ENCODE measurements around the gene ZNF606. TPM values are rescaled to one million over a fixed set of nuclear protein-coding genes. Genes with fewer than 3 reads are reported as not detected.

The ZNF606 gene
- total and polyA plus RNA-seq, 2 experiments from 2014 or later = 13.6 to 55.6 TPM

DNA sequence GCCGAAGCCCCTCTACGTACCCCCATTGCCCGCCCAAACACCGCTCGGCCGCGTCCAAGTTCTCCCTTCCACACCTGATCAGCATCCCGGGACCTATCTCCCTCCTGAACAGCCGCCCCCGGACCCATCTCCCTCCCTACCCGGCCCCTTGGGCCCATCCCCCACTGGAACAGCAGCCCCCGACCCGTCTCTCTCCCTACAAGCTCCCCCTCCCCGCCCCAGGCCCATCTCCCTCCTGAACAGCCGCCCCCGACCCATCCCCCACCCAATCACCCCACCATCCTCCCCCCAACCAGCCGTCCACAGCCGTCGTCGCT, 31.8 kb upstream of the ZNF606 start:
- H3K27me3 ChIP-seq (ENCODE audit: insufficient read depth) = no peaks in the 10 kb centered on the region
- no peaks in the 10 kb centered on the region for H3K79me2 ChIP-seq (replicated peaks; ENCODE audit: insufficient read depth)
- no peak overlapping the region for H3K27ac ChIP-seq (ENCODE audit: low read depth)
- TF ChIP-seq, protein P1, sequence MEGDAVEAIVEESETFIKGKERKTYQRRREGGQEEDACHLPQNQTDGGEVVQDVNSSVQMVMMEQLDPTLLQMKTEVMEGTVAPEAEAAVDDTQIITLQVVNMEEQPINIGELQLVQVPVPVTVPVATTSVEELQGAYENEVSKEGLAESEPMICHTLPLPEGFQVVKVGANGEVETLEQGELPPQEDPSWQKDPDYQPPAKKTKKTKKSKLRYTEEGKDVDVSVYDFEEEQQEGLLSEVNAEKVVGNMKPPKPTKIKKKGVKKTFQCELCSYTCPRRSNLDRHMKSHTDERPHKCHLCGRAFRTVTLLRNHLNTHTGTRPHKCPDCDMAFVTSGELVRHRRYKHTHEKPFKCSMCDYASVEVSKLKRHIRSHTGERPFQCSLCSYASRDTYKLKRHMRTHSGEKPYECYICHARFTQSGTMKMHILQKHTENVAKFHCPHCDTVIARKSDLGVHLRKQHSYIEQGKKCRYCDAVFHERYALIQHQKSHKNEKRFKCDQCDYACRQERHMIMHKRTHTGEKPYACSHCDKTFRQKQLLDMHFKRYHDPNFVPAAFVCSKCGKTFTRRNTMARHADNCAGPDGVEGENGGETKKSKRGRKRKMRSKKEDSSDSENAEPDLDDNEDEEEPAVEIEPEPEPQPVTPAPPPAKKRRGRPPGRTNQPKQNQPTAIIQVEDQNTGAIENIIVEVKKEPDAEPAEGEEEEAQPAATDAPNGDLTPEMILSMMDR (conservative IDR thresholded peaks at IDR 0.05; ENCODE audit: low read depth in 2 of 2) = no peak
- TF ChIP-seq, protein P2, sequence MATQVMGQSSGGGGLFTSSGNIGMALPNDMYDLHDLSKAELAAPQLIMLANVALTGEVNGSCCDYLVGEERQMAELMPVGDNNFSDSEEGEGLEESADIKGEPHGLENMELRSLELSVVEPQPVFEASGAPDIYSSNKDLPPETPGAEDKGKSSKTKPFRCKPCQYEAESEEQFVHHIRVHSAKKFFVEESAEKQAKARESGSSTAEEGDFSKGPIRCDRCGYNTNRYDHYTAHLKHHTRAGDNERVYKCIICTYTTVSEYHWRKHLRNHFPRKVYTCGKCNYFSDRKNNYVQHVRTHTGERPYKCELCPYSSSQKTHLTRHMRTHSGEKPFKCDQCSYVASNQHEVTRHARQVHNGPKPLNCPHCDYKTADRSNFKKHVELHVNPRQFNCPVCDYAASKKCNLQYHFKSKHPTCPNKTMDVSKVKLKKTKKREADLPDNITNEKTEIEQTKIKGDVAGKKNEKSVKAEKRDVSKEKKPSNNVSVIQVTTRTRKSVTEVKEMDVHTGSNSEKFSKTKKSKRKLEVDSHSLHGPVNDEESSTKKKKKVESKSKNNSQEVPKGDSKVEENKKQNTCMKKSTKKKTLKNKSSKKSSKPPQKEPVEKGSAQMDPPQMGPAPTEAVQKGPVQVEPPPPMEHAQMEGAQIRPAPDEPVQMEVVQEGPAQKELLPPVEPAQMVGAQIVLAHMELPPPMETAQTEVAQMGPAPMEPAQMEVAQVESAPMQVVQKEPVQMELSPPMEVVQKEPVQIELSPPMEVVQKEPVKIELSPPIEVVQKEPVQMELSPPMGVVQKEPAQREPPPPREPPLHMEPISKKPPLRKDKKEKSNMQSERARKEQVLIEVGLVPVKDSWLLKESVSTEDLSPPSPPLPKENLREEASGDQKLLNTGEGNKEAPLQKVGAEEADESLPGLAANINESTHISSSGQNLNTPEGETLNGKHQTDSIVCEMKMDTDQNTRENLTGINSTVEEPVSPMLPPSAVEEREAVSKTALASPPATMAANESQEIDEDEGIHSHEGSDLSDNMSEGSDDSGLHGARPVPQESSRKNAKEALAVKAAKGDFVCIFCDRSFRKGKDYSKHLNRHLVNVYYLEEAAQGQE (IDR thresholded peaks at IDR 0.05; ENCODE audit: unreplicated experiment) = no peak
- TF ChIP-seq, protein P3, sequence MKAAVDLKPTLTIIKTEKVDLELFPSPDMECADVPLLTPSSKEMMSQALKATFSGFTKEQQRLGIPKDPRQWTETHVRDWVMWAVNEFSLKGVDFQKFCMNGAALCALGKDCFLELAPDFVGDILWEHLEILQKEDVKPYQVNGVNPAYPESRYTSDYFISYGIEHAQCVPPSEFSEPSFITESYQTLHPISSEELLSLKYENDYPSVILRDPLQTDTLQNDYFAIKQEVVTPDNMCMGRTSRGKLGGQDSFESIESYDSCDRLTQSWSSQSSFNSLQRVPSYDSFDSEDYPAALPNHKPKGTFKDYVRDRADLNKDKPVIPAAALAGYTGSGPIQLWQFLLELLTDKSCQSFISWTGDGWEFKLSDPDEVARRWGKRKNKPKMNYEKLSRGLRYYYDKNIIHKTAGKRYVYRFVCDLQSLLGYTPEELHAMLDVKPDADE (IDR thresholded peaks at IDR 0.05) = no peak
- TF ChIP-seq EZH2 (IDR thresholded peaks at IDR 0.05; ENCODE audit: low read depth, unreplicated experiment) (no peak), CREB1 (CRISPR knock-in tag; IDR thresholded peaks at IDR 0.05; ENCODE audit: low read depth) (no peak), ZNF331 (CRISPR knock-in tag; IDR thresholded peaks at IDR 0.05; ENCODE audit: low read depth) (no peak), JUNB (IDR thresholded peaks at IDR 0.05; ENCODE audit: unreplicated experiment) (no peak), ZNF114 (CRISPR knock-in tag; IDR thresholded peaks at IDR 0.05) (no peak), STAT1 (IDR thresholded peaks at IDR 0.05; ENCODE audit: unreplicated experiment) (no peak), NANOG (IDR thresholded peaks at IDR 0.05; ENCODE audit: borderline replicate concordance) (no peak), EZH2phosphoT487 (IDR thresholded peaks at IDR 0.05; ENCODE audit: unreplicated experiment) (no peak), POLR2AphosphoS5 (IDR thresholded peaks at IDR 0.05; ENCODE audit: low read depth) (no peak)
- TF ChIP-seq, protein P4, sequence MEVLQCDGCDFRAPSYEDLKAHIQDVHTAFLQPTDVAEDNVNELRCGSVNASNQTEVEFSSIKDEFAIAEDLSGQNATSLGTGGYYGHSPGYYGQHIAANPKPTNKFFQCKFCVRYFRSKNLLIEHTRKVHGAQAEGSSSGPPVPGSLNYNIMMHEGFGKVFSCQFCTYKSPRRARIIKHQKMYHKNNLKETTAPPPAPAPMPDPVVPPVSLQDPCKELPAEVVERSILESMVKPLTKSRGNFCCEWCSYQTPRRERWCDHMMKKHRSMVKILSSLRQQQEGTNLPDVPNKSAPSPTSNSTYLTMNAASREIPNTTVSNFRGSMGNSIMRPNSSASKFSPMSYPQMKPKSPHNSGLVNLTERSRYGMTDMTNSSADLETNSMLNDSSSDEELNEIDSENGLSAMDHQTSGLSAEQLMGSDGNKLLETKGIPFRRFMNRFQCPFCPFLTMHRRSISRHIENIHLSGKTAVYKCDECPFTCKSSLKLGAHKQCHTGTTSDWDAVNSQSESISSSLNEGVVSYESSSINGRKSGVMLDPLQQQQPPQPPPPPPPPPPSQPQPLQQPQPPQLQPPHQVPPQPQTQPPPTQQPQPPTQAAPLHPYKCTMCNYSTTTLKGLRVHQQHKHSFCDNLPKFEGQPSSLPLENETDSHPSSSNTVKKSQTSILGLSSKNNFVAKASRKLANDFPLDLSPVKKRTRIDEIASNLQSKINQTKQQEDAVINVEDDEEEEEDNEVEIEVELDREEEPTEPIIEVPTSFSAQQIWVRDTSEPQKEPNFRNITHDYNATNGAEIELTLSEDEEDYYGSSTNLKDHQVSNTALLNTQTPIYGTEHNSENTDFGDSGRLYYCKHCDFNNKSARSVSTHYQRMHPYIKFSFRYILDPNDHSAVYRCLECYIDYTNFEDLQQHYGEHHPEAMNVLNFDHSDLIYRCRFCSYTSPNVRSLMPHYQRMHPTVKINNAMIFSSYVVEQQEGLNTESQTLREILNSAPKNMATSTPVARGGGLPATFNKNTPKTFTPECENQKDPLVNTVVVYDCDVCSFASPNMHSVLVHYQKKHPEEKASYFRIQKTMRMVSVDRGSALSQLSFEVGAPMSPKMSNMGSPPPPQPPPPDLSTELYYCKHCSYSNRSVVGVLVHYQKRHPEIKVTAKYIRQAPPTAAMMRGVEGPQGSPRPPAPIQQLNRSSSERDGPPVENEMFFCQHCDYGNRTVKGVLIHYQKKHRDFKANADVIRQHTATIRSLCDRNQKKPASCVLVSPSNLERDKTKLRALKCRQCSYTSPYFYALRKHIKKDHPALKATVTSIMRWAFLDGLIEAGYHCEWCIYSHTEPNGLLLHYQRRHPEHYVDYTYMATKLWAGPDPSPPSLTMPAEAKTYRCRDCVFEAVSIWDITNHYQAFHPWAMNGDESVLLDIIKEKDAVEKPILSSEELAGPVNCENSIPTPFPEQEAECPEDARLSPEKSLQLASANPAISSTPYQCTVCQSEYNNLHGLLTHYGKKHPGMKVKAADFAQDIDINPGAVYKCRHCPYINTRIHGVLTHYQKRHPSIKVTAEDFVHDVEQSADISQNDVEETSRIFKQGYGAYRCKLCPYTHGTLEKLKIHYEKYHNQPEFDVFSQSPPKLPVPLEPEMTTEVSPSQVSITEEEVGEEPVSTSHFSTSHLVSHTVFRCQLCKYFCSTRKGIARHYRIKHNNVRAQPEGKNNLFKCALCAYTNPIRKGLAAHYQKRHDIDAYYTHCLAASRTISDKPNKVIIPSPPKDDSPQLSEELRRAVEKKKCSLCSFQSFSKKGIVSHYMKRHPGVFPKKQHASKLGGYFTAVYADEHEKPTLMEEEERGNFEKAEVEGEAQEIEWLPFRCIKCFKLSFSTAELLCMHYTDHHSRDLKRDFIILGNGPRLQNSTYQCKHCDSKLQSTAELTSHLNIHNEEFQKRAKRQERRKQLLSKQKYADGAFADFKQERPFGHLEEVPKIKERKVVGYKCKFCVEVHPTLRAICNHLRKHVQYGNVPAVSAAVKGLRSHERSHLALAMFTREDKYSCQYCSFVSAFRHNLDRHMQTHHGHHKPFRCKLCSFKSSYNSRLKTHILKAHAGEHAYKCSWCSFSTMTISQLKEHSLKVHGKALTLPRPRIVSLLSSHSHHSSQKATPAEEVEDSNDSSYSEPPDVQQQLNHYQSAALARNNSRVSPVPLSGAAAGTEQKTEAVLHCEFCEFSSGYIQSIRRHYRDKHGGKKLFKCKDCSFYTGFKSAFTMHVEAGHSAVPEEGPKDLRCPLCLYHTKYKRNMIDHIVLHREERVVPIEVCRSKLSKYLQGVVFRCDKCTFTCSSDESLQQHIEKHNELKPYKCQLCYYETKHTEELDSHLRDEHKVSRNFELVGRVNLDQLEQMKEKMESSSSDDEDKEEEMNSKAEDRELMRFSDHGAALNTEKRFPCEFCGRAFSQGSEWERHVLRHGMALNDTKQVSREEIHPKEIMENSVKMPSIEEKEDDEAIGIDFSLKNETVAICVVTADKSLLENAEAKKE (CRISPR knock-in tag; IDR thresholded peaks at IDR 0.05) = no peak
- no peak; the same call in 2 of the 3 replicates for ATAC-seq
- DNase-seq (ENCODE audit: low spot score) = peak; percentile 78
- no peaks in the 10 kb centered on the region for H4K20me1 ChIP-seq (replicated peaks; ENCODE audit: insufficient read depth)
- peak overlapping the region; percentile 59 for H3K4me3 ChIP-seq
- Mint-ChIP-seq H3K27me3 (ENCODE audit: insufficient read depth, low read depth, poor library complexity) (peaks cover 12% of the 10 kb centered on the region), H3K27ac (no peak overlapping the region), H3K36me3 (ENCODE audit: low read depth) (peaks cover 26% of the 10 kb centered on the region), H3K4me1 (peaks cover 3% of the 10 kb centered on the region; the same call in 2 of the 3 replicates), H3K4me3 (no peak overlapping the region; the same call in 2 of the 3 replicates), H3K9me3 (peaks cover 80% of the 10 kb centered on the region)
- H3K4me1 ChIP-seq (ENCODE audit: insufficient read depth) = peaks cover 30% of the 10 kb centered on the region
- H3F3A ChIP-seq (replicated peaks; ENCODE audit: low read depth) = peaks cover 17% of the 10 kb centered on the region
- no peaks in the 10 kb centered on the region for H3K9me2 ChIP-seq (ENCODE audit: insufficient read depth)
- no peaks in the 10 kb centered on the region for H3K36me3 ChIP-seq (ENCODE audit: insufficient read depth)
- no peak overlapping the region for H2AFZ ChIP-seq
- peak overlapping the region; percentile 85 for H3K4me2 ChIP-seq

All from GM23338 (cell line).